IPS DF 4.7 (cell line): Measurements from ENCODE around the gene DPY19L2.
"Not testable (repeated sequence)": the region's sequence is repeated elsewhere in the genome, so short reads cannot be mapped to it uniquely, and the experiment has no call there.

Experiments used
- DNase-seq: peaks from one replicate; pipeline ENCODE4 v3.0.0-alpha.2; 2013; ENCODE audit warnings: low spot score; ENCODE audit errors: extremely low read depth

Gene DPY19L2

DNA sequence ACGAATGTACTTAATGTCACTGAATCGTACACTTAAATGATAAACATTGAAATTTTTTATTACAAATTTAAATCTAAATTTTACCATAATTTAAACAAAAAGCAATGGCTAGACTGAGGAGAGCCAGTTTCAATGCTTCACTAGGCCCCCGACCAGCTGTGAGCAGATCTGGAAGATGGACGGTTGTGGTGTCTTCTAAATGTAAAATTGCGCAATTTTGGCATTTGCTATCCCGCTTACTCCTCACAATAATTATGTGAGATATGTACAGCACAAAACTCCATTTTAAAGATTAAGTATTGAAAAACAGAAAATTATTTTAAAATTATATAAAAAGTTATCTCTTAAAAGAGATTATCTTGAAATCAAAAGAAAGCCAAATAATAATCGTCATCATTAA, 5.3 kb downstream of the DPY19L2 start:
- DNase-seq = not testable (repeated sequence)

DNA sequence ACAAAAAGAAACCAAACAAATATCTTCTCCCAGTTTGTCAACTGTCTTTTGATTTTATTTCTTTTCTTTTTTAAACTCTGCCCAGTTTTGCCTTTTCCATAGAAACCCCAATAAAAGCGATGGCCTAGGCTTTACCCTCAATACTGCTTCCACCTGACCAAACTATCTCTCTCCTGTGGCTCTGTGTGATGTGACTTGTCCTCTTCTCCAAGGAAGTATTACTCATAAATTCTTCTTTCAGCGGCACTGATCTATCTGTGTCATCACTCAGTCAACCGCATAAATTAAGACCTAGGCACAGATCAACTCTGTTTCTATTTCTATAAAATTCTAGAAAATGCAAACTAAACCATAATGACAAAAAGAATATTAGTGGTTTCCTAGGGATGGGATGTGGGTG, 9.8 kb downstream of the DPY19L2 start:
- DNase-seq = not testable (repeated sequence)

DNA sequence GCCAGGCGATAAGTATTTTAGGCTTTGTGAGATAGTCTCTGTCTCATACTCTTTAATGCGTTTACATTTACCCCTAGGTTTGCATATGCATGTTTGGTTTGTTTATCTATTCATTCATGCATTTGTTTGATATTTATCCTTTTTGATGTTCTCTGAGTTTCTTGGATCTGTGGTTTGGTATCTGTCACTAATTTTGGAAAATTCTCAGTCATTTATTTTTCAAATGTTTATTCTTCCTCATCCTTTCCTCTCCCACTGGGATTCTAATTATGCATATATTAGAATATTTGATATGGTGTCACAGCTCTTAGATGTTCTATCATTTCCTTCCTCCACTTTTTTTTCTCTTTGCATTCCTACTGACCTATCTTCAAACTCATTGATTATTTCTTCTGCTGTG, 11.9 kb downstream of the DPY19L2 start:
- not testable (repeated sequence) for DNase-seq

DNA sequence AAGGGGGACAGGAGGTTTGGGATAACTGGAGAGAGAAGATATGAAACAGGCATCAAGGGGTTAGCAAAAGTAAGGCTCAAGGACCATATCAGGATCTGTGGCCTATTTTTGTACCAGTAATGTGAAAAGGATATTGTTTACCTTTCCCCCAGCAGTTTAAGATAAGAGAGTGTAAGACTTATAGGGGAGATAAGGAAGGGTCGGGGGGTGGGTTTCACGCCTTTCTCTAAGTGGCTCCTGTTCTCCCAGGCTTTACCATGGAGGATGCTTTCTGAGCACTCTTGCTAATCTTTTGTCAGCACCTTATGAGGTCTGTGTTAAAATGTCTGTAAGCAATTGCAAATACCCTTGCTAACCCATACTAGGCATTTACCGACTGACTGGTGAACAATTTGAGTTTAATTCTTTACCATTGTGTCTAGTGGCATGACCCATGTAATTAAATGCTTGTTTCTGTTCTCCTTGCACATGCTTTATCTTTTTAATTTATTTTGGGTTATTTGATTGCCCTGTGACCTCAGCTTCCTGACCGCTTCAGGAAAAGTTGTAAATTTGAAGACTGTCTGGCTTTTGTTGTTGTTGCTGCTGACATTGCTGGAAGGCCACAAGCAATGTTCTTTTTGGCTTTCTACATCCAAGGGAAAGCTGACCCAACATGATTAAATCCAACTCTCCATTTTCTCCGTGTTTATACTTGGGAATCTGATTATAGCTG, 12.6 kb downstream of the DPY19L2 start:
- not testable (repeated sequence) for DNase-seq

DNA sequence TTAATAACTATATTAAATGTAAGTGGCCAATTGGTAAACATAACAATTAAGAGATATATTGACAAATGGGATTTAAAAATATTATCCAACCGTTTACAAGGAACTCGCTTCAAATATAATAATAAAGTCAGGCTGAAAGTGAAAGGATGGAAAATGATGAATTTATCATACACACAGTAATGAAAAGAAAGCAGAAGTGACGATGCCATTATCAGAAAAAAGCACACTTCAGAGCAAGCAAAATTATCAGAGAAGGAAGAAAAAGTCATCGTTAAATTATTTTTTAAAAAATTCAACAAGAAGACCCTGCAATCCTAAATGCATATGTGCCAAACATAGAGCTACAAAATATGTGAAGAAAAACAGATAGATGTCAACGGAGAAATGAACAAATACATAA, 13.8 kb downstream of the DPY19L2 start:
- not testable (repeated sequence) for DNase-seq

DNA sequence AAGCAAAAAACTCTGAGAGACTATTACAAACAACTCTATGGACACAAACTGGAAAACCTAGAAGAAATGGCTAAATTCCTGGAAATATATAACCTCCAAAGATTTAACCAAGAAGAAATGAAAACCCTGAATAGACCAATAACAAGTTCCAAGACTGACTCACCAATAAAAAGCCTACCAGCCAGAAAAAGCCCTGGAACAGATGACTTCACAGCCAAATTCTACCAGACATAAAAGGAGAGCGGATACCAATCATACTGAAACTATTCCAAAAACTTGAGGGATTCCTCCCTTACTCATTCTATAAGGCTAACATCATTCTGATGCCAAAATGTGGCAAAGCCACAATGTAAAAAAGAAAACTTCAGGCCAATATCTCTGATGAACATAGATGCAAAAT, 18.8 kb downstream of the DPY19L2 start:
- DNase-seq = not testable (repeated sequence)

DNA sequence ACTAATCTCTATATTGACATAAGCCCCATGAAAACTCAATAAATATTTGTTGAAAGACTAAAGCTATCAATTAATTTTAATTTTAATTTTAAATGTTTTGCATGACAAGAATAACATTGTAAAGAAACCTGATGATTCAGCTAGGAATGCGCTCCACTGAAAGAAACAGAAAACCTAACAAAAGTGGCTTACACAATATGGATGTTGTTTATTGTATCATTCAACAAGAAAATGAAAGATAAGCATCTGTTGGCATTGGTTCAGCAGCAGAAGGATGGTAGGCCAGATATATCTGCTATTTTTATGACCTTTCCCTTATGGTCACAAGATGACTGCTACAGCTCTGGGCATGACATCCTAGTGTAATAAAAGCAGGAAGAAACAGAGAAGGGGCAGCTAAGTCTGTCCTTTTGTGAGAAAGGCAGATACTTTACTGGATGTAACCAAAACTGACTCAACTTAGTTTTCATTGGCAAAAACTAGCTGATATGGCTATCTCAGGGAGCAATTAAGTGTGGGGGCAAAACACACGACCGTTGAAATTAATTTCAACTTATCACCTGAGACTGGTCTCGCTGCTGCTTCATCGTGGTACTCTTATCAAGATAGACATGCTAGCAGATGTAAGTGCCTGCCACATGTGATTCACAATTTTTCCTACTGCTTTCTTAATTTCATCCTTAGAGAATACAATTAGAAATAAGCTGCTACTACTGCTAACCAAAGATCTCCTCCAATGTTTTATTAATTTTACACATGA, 24.7 kb downstream of the DPY19L2 start:
- DNase-seq = not testable (repeated sequence)

DNA sequence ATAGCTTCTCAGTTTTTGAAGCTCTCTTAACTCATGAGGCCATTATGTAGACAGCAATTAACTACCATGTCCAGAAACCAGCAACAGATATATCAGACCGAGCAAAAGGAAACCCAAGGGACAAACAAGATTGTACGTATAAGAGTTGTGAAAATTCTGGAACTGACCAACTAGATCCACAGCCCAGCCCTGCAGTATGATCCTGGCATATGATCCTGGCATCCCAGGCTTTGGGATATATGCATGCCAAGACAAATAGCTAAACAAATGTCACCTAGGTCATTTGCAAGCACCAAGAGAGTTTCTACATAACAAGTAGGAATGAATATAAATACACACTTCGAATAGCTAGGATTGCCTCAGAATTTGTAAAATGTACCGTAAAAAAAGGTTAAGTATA, 44.0 kb downstream of the DPY19L2 start:
- not testable (repeated sequence) for DNase-seq

DNA sequence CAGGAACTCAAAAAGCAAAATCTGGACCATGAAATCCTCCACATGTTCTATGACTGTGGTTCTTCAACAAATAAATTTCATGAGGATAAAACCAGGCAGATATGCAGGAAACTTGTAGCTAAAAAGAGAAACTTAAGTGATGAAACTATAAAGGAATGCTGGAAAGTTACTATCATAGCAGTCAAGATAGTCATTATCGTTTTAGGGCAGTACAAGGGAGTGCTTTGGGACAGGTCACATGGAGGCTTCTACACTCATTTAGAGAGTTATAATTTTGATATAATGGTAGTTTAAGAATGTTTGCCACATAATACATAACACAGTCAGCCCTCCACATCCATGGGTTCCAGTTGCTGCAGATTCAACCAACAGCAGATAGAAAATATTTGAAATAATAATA, 52.7 kb downstream of the DPY19L2 start:
- DNase-seq = not testable (repeated sequence)

DNA sequence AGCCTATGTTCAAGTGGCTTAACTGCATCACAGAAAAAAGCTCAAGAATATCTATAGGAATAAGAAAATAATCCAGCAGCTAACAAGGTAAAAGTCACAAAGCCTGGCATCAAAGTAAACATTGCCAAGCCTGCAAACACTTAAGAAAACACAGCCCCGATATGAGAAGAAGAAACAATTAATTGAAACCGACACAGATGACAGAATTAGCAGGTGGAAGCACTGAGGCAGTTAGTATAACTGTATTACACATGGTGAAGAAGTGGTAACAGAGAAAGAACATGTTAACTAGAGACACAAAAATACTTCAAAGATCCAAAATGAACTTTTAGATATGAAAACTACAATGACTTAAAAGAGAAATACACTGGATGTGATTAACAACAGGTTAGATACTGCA, 57.0 kb downstream of the DPY19L2 start:
- DNase-seq = not testable (repeated sequence)

DNA sequence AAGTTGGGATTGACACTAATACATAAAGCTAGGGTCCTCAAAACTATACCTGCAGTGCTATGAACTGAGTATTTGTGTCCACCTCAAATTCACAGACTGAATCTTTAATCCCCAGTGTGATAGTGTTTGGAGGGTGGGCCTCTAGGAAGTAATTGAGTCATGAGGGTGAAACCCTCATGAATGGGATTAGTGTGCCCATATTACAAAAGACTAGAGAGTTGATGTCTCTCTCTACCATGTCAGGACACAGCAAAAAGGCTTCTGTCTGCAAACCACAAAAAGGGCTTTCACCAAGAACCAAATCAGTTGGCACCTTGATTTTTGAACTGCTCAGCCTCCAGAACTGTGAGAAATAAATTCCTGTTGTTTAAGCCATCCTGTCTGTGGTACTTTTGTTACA, 59.0 kb downstream of the DPY19L2 start:
- DNase-seq = not testable (repeated sequence)

DNA sequence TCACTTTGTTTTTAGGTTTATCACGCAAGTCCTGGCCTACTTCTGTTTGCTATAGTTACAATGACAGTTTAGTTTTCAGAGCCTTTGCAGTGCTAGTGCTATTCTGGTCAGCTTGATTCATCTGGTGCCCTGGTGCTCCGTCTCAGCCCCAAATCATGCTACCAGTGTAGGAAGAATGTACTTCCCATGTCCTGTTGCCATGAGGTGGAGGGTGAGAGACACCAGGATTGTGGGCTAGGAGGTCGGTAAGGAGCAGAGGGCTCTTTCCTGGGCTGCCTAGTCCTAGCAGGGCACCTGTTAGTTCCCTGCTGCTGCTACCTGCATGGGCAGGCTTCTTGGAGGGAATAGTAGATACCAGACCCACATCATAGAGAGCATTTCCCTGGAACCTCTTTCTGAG, 63.3 kb downstream of the DPY19L2 start:
- not testable (repeated sequence) for DNase-seq

DNA sequence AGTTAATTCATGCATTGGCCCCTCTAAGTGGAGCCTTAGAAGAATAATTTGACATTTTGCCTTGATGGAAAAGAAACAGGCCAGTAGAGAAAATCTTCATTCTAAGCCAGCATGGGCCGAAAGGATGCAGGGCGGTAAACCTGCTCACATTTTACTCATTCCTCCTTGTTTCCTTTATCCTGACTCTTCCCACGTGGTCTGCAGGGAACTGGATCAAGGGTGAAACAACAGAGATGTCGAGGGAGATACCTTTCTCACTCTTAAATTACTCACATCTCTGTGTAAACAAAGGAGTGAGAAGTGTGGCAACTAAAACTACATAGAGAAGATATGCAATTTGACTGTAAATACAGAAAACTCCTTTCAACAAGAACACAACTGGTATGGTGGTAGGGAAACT, 73.5 kb downstream of the DPY19L2 start:
- not testable (repeated sequence) for DNase-seq

DNA sequence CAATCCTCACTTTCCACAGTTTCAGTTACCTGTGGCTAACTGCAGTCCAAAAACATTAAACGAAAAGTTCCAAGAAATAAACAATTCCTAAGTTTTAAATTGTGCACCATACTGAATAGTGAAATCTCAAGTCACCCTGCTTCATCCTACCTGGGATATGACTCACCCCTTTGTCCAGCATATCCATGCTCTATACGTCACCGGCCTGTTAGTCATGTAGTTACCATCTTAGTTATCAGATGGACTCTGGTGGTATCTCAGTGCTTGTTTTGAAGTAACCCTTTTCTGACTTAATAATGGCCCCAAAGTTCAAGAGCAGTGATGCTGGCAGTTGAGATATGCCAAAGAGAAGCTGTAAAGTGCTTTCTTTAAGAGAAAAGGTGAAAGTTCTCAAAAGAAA, 83.9 kb downstream of the DPY19L2 start:
- not testable (repeated sequence) for DNase-seq

DNA sequence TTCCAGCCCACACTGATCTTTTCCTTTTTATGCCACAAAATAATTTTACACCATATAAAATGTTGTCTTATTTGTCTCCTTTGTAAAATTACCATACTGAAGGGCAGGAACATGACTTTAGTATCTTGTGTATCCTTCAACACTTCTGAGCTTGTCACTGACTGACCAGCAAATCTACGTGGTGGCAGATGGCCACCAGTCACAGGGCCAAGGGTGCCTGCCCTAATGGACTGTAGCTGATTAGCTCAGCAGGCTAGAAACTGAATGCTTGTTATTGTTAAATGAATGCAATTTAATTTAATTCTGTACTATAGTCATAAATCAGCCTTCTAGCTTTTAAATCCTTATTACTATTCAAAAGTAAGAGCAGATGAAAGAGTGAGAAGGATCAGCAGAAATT, 85.0 kb downstream of the DPY19L2 start:
- DNase-seq = not testable (repeated sequence)

DNA sequence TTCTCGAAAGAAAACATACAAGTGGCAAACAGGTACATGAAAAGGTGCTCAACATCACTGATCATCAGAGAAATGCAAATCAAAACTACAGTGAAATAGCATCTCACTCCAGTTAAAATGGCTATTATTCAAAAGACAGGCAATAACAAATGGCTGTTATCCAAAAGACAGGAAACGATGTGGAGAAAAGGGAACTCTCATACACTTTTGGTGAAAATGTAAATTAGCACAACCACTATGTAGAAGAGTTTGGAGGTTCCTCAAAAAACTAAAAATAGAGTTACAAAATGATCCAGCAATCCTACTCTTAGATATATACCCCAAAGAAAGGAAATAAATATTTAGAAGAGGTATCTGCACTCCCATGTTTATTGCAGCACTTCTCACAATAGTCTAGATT, 90.7 kb downstream of the DPY19L2 start:
- not testable (repeated sequence) for DNase-seq

DNA sequence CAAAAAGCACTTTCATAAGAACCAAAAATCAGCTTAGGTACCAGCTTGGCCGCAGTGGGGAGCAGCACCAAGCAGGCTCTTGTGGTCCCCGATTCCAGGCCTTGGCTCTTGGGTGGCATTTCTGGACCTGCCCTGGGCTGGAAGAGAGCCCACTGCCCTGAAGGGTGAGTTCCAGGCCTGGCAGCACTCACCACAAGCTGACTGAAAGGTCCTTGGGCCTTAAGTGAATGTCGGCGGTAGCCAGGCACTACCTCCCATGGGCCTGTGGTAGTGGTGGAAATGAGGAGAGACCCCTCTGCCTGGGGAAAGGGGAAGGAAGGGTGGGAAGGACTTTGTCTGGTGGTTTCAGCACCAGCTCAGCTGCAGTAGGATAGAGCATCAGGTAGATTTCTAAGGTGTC, 96.3 kb downstream of the DPY19L2 start:
- not testable (repeated sequence) for DNase-seq

DNA sequence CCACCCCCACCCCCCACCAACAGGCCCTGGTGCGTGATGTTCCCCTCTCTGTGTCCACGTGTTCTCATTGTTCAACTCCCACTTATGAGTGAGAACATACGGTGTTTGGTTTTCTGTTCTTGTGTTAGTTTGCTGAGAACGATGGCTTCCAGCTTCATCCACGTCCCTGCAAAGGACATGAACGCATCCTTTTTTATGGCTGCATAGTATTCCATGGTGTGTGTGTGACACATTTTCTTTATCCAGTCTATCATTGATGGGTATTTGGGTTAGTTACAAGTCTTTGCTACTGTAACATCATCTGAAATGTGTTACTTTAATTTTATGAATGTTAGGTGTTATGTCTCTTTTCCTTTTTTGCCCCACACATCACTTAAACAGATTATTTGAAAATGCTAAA, 109.8 kb downstream of the DPY19L2 start:
- DNase-seq = not testable (repeated sequence)

DNA sequence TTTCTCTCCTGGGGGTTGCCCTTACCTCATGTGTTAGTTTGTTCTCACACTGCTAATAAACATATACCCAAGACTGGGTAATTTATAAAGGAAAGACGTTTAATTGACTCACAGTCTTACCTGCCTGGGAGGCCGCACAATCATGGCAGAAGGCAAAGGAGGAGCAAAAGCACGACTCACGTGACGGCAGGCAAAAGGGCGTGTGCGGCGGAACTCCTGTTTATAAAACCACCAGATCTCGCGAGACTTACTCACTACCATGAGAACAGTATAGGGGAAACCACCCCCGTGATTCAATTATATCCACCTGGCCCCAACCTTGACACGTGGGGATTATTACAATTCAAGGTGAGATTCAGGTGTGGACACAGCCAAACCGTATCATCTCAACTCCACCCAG, 116.9 kb downstream of the DPY19L2 start:
- DNase-seq = not testable (repeated sequence)

DNA sequence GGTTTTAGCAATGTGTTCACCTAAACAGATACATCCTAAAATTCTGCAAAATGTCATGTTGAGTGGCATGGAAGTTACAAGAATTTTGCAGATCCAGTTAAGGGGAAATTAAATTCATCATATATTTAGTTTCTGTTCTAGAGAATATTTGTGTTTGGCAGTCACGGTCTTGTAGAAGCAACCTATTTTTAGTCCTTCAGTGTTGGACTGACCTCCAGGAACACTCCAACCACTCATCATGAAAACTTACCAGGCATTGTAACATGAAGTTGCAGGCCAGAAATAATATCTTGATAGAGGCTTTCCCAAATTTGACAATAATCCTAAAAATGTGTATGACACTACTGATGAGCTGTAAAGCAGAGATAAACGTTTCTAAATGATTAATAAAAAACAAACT, 119.3 kb downstream of the DPY19L2 start:
- not testable (repeated sequence) for DNase-seq

DNA sequence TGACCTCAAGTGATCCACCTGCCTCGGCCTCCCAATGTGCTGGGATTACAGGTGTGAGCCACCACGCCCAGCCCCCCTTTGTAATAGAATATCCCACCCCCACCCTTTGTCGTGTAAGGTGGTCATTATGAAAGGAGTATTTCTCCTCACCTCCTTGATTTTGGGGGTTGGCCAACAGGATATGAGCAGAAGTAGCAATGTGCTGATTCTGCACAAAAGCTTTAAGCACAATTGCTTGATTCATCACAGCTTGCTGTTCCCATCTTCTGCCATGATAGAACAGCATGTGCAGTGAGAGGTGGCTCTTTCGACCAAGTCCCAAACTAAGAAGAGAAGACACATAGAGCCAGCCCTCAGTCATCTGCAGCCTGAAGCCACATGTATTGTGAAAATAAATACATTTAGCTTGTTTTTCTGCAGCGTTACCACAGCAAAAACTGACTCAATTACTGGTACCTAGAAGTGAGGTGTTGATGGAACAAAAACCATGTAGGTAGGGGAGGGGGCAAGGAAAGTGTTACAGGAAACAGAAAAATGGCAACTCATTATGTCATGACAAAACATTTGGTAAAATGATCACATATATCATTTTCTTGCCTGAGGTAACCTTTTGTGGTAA, 122.9 kb downstream of the DPY19L2 start:
- not testable (repeated sequence) for DNase-seq

DNA sequence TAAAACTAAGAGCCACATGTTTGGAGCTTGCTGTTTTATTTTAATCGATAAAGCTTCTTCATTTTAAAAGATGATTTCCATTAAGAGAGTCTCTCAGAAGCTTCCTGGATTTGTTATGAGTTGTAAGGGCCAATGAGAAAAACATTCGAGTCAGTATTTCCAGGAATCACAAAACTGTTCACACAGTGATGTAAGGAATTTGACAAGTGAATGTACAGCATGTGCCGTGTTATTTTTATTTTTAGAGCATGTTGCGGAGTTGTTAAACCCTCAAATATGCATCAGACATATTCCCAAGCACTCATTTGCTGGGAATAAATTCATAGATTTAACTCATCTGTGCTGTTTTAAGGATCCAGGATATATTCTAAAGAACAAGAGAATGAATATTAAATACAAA, 129.6 kb downstream of the DPY19L2 start:
- not testable (repeated sequence) for DNase-seq
